ENCODE results near the gene PITPNM2.
"Not testable (repeated sequence)": the region's sequence is repeated elsewhere in the genome, so short reads cannot be mapped to it uniquely, and the experiment has no call there.

PITPNM2 gene

GRCh38 chr12:123104809-123105208 lies 46.1 kb downstream of the PITPNM2 start:
- TF ChIP-seq ZFP3 (CRISPR knock-in tag; IDR thresholded peaks at IDR 0.05) = no peak
- no peak for TF ChIP-seq CSRNP3 (CRISPR knock-in tag; IDR thresholded peaks at IDR 0.05)
- no peak for TF ChIP-seq ZNF565 (CRISPR knock-in tag; conservative IDR thresholded peaks at IDR 0.05; ENCODE audit: low read depth)
- TF ChIP-seq ESRRG (CRISPR knock-in tag; IDR thresholded peaks at IDR 0.05) = no peak
- TF ChIP-seq ZNF8 (CRISPR knock-in tag; IDR thresholded peaks at IDR 0.05) = no peak
- TF ChIP-seq TOX (CRISPR knock-in tag; IDR thresholded peaks at IDR 0.05; ENCODE audit: borderline replicate concordance) = no peak
- TF ChIP-seq CSDC2 (CRISPR knock-in tag; IDR thresholded peaks at IDR 0.05) = no peak
- TF ChIP-seq BACH2 (CRISPR knock-in tag; IDR thresholded peaks at IDR 0.05; ENCODE audit: borderline replicate concordance) = no peak
- TF ChIP-seq SNAI2 (CRISPR knock-in tag; IDR thresholded peaks at IDR 0.05) = no peak
- TF ChIP-seq GLIS3 (CRISPR knock-in tag; IDR thresholded peaks at IDR 0.05) = no peak
- TF ChIP-seq, protein P1, sequence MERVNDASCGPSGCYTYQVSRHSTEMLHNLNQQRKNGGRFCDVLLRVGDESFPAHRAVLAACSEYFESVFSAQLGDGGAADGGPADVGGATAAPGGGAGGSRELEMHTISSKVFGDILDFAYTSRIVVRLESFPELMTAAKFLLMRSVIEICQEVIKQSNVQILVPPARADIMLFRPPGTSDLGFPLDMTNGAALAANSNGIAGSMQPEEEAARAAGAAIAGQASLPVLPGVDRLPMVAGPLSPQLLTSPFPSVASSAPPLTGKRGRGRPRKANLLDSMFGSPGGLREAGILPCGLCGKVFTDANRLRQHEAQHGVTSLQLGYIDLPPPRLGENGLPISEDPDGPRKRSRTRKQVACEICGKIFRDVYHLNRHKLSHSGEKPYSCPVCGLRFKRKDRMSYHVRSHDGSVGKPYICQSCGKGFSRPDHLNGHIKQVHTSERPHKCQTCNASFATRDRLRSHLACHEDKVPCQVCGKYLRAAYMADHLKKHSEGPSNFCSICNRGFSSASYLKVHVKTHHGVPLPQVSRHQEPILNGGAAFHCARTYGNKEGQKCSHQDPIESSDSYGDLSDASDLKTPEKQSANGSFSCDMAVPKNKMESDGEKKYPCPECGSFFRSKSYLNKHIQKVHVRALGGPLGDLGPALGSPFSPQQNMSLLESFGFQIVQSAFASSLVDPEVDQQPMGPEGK (CRISPR knock-in tag; IDR thresholded peaks at IDR 0.05; ENCODE audit: borderline replicate concordance) = no peak
- TF ChIP-seq, protein P2, sequence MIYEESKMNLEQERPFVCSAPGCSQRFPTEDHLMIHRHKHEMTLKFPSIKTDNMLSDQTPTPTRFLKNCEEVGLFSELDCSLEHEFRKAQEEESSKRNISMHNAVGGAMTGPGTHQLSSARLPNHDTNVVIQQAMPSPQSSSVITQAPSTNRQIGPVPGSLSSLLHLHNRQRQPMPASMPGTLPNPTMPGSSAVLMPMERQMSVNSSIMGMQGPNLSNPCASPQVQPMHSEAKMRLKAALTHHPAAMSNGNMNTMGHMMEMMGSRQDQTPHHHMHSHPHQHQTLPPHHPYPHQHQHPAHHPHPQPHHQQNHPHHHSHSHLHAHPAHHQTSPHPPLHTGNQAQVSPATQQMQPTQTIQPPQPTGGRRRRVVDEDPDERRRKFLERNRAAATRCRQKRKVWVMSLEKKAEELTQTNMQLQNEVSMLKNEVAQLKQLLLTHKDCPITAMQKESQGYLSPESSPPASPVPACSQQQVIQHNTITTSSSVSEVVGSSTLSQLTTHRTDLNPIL (CRISPR knock-in tag; IDR thresholded peaks at IDR 0.05; ENCODE audit: low read depth) = no peak
- TF ChIP-seq RARB (CRISPR knock-in tag; IDR thresholded peaks at IDR 0.05) = no peak
- no peak for ATAC-seq

DNA sequence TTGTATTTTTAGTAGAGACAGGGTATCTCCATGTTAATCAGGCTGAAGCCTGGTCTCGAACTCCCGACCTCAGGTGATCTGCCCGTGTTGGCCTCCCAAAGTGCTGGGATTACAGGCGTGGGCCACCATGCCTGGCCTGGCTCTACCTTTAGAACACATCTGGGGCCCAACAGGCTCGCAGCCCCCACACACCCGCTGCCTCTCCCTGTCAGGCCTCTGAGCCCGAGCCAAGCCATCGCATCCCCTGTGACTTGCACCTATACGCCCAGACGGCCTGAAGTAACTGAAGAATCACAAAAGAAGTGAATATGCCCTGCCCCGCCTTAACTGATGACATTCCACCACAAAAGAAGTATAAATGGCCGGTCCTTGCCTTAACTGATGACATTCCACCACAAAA lies 46.8 kb downstream of the PITPNM2 start:
- not testable (repeated sequence) for ATAC-seq

- no peak for ATAC-seq
- TF ChIP-seq ARNTL (CRISPR knock-in tag; IDR thresholded peaks at IDR 0.05; ENCODE audit: borderline replicate concordance, low read depth) (no peak), ISL1 (CRISPR knock-in tag; IDR thresholded peaks at IDR 0.05) (no peak), BACH2 (CRISPR knock-in tag; IDR thresholded peaks at IDR 0.05; ENCODE audit: borderline replicate concordance) (no peak), ZNF8 (CRISPR knock-in tag; IDR thresholded peaks at IDR 0.05) (no peak), CSRNP3 (CRISPR knock-in tag; IDR thresholded peaks at IDR 0.05) (no peak), ZNF70 (CRISPR knock-in tag; IDR thresholded peaks at IDR 0.05) (no peak)
- TF ChIP-seq, protein P2 (CRISPR knock-in tag; IDR thresholded peaks at IDR 0.05; ENCODE audit: low read depth) = no peak
- TF ChIP-seq, protein P3, sequence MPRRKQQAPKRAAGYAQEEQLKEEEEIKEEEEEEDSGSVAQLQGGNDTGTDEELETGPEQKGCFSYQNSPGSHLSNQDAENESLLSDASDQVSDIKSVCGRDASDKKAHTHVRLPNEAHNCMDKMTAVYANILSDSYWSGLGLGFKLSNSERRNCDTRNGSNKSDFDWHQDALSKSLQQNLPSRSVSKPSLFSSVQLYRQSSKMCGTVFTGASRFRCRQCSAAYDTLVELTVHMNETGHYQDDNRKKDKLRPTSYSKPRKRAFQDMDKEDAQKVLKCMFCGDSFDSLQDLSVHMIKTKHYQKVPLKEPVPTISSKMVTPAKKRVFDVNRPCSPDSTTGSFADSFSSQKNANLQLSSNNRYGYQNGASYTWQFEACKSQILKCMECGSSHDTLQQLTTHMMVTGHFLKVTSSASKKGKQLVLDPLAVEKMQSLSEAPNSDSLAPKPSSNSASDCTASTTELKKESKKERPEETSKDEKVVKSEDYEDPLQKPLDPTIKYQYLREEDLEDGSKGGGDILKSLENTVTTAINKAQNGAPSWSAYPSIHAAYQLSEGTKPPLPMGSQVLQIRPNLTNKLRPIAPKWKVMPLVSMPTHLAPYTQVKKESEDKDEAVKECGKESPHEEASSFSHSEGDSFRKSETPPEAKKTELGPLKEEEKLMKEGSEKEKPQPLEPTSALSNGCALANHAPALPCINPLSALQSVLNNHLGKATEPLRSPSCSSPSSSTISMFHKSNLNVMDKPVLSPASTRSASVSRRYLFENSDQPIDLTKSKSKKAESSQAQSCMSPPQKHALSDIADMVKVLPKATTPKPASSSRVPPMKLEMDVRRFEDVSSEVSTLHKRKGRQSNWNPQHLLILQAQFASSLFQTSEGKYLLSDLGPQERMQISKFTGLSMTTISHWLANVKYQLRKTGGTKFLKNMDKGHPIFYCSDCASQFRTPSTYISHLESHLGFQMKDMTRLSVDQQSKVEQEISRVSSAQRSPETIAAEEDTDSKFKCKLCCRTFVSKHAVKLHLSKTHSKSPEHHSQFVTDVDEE (CRISPR knock-in tag; IDR thresholded peaks at IDR 0.05) = no peak
Observed at GRCh38 chr12:123102781-123103503, 47.9 kb downstream of the PITPNM2 start.
